ENCODE data around the gene HPCAL1.

HPCAL1 gene

DNA sequence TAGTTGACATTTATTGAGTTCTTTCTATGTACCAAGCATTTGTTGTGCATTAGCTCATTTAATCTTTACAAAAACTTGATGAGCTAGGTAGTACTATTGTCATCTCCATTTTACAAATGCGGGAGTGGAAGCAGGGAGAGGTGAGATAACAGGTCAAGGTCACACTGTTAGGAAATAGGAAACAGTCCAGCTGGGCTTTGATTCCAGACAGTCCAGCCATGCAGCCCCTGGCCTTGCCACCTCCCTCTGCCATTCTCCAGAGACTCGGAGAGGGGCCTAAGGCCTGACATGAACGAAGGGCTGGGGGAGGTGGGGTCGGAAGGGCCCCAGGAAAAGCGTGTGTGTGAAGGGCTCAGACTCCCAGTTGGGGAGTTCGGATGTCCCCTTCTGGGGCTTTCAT lies 89.8 kb downstream of the HPCAL1 start:
- Histone ChIP-seq H3K9ac (ENCODE audit: low read depth, low read length, poor library complexity, severe bottlenecking) (no peak overlapping the region), H3K4me2 (ENCODE audit: low read depth, low read length, poor library complexity, severe bottlenecking) (no peak overlapping the region), H3K4me1 (ENCODE audit: insufficient read depth, low read length, poor library complexity, severe bottlenecking) (peaks cover 6% of the 10 kb centered on the region), H3F3A (ENCODE audit: low read depth) (no peaks in the 10 kb centered on the region), H3K36me3 (ENCODE audit: insufficient read depth, low read length) (no peaks in the 10 kb centered on the region; the same call in 1 of the 2 replicates), H2AFZ (ENCODE audit: low read length) (no peak overlapping the region), H4K20me1 (ENCODE audit: insufficient read depth, low read length, poor library complexity, severe bottlenecking) (no peaks in the 10 kb centered on the region), H3K27me3 (ENCODE audit: insufficient read depth, low read length, poor library complexity, severe bottlenecking) (no peaks in the 10 kb centered on the region), H3K79me2 (ENCODE audit: insufficient read depth, low read length) (peaks cover 84% of the 10 kb centered on the region; the same call in 1 of the 2 replicates), H3K9me3 (ENCODE audit: insufficient read depth, low read depth, low read length) (no peaks in the 10 kb centered on the region), H3K4me3 (ENCODE audit: low read length, poor library complexity, severe bottlenecking) (no peak overlapping the region), H3K9me2 (replicated peaks; ENCODE audit: low read depth, low read length) (no peaks in the 10 kb centered on the region)
- TF ChIP-seq CTCF (conservative IDR thresholded peaks at IDR 0.05; ENCODE audit: low read length) (no peak), EZH2phosphoT487 (IDR thresholded peaks at IDR 0.05; ENCODE audit: borderline replicate concordance) (no peak)

- Histone ChIP-seq H3K4me1 (ENCODE audit: insufficient read depth, low read length, poor library complexity, severe bottlenecking) (peaks cover 6% of the 10 kb centered on the region), H2AFZ (ENCODE audit: low read length) (no peak overlapping the region), H3K27me3 (ENCODE audit: insufficient read depth, low read length, poor library complexity, severe bottlenecking) (no peaks in the 10 kb centered on the region), H3K4me3 (ENCODE audit: low read length, poor library complexity, severe bottlenecking) (no peak overlapping the region), H3K9ac (ENCODE audit: low read depth, low read length, poor library complexity, severe bottlenecking) (no peak overlapping the region), H3K9me2 (replicated peaks; ENCODE audit: low read depth, low read length) (no peaks in the 10 kb centered on the region), H4K20me1 (ENCODE audit: insufficient read depth, low read length, poor library complexity, severe bottlenecking) (no peaks in the 10 kb centered on the region), H3K79me2 (ENCODE audit: insufficient read depth, low read length) (peaks cover 79% of the 10 kb centered on the region; the same call in 1 of the 2 replicates), H3F3A (ENCODE audit: low read depth) (no peaks in the 10 kb centered on the region), H3K36me3 (ENCODE audit: insufficient read depth, low read length) (no peaks in the 10 kb centered on the region; the same call in 1 of the 2 replicates), H3K9me3 (ENCODE audit: insufficient read depth, low read depth, low read length) (no peaks in the 10 kb centered on the region), H3K4me2 (ENCODE audit: low read depth, low read length, poor library complexity, severe bottlenecking) (no peak overlapping the region)
- TF ChIP-seq CTCF (conservative IDR thresholded peaks at IDR 0.05; ENCODE audit: low read length), result no peak
- no peak for TF ChIP-seq EZH2phosphoT487 (IDR thresholded peaks at IDR 0.05; ENCODE audit: borderline replicate concordance)
Observed at GRCh38 chr2:10392951-10393639, 90.4 kb downstream of the HPCAL1 start.

DNA sequence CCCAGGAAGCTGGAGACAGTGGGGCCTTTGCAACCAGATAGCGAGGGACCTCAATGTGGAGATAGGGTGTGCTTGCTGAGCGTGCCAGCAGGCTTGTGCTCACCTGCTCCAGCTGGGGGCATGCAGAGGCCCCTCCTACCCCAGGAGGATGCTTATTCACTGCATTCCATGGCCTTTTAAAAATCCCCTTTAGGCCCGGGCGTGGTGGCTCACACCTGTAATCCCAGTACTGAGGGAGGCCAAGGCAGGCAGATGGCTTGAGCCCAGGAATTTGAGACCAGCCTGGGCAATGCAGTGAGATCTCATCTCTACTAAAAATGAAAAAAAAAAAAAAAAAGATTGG lies 90.9 kb downstream of the HPCAL1 start:
- TF ChIP-seq EZH2phosphoT487 (IDR thresholded peaks at IDR 0.05; ENCODE audit: borderline replicate concordance), result no peak
- no peak for TF ChIP-seq CTCF (conservative IDR thresholded peaks at IDR 0.05; ENCODE audit: low read length)
- Histone ChIP-seq H3K9me3 (ENCODE audit: insufficient read depth, low read depth, low read length) (no peaks in the 10 kb centered on the region), H2AFZ (ENCODE audit: low read length) (no peak overlapping the region), H4K20me1 (ENCODE audit: insufficient read depth, low read length, poor library complexity, severe bottlenecking) (no peaks in the 10 kb centered on the region), H3K9ac (ENCODE audit: low read depth, low read length, poor library complexity, severe bottlenecking) (no peak overlapping the region), H3F3A (ENCODE audit: low read depth) (no peaks in the 10 kb centered on the region), H3K79me2 (ENCODE audit: insufficient read depth, low read length) (peaks cover 74% of the 10 kb centered on the region; the same call in 1 of the 2 replicates), H3K27me3 (ENCODE audit: insufficient read depth, low read length, poor library complexity, severe bottlenecking) (no peaks in the 10 kb centered on the region), H3K4me3 (ENCODE audit: low read length, poor library complexity, severe bottlenecking) (no peak overlapping the region), H3K36me3 (ENCODE audit: insufficient read depth, low read length) (no peaks in the 10 kb centered on the region; the same call in 1 of the 2 replicates), H3K9me2 (replicated peaks; ENCODE audit: low read depth, low read length) (no peaks in the 10 kb centered on the region), H3K4me2 (ENCODE audit: low read depth, low read length, poor library complexity, severe bottlenecking) (no peak overlapping the region), H3K4me1 (ENCODE audit: insufficient read depth, low read length, poor library complexity, severe bottlenecking) (peaks cover 6% of the 10 kb centered on the region)

All from Loucy (cell line).